ENCODE data around the gene RUNX2.
A peak's percentile ranks its signal among the peaks of the same experiment; 100 is the strongest.

RUNX2 gene

GRCh38 chr6:45587229-45588060 lies 259.3 kb downstream of the RUNX2 start:
- DNase-seq (ENCODE audit: low spot score) = no peak

GRCh38 chr6:45589367-45589766 lies 261.2 kb downstream of the RUNX2 start:
- no peak for DNase-seq (ENCODE audit: low spot score)

- DNase-seq (ENCODE audit: low spot score) = no peak
Observed at GRCh38 chr6:45590226-45590625, 262.1 kb downstream of the RUNX2 start.

- peak; percentile 47 for DNase-seq (ENCODE audit: low spot score)
Observed at GRCh38 chr6:45590696-45591184, 262.6 kb downstream of the RUNX2 start.

- no peak for DNase-seq (ENCODE audit: low spot score)
Observed at GRCh38 chr6:45591306-45591705, 263.2 kb downstream of the RUNX2 start.

GRCh38 chr6:45591890-45592289 lies 263.8 kb downstream of the RUNX2 start:
- DNase-seq (ENCODE audit: low spot score) = no peak

- DNase-seq (ENCODE audit: low spot score) = no peak
Observed at GRCh38 chr6:45592991-45593390, 264.9 kb downstream of the RUNX2 start.

- DNase-seq (ENCODE audit: low spot score) = no peak
Observed at GRCh38 chr6:45595010-45595851, 267.1 kb downstream of the RUNX2 start.

- DNase-seq (ENCODE audit: low spot score) = no peak
Observed at GRCh38 chr6:45597424-45597823, 269.3 kb downstream of the RUNX2 start.

GRCh38 chr6:45599053-45599452 lies 270.9 kb downstream of the RUNX2 start:
- no peak for DNase-seq (ENCODE audit: low spot score)

- DNase-seq (ENCODE audit: low spot score) = no peak
Observed at GRCh38 chr6:45605971-45606370, 277.8 kb downstream of the RUNX2 start.

- no peak for DNase-seq (ENCODE audit: low spot score)
Observed at GRCh38 chr6:45606831-45607400, 278.8 kb downstream of the RUNX2 start.

GRCh38 chr6:45607798-45608197 lies 279.7 kb downstream of the RUNX2 start:
- no peak for DNase-seq (ENCODE audit: low spot score)

GRCh38 chr6:45608252-45608913 lies 280.3 kb downstream of the RUNX2 start:
- no peak for DNase-seq (ENCODE audit: low spot score)

- DNase-seq (ENCODE audit: low spot score) = peak; percentile 75
Observed at GRCh38 chr6:45609141-45609638, 281.1 kb downstream of the RUNX2 start.

- no peak for DNase-seq (ENCODE audit: low spot score)
Observed at GRCh38 chr6:45610374-45610773, 282.2 kb downstream of the RUNX2 start.

GRCh38 chr6:45610832-45611231 lies 282.7 kb downstream of the RUNX2 start:
- no peak for DNase-seq (ENCODE audit: low spot score)

GRCh38 chr6:45611491-45611890 lies 283.4 kb downstream of the RUNX2 start:
- no peak for DNase-seq (ENCODE audit: low spot score)

- DNase-seq (ENCODE audit: low spot score) = peak; percentile 65
Observed at GRCh38 chr6:45613656-45614055, 285.5 kb downstream of the RUNX2 start.

GRCh38 chr6:45614488-45615285 lies 286.6 kb downstream of the RUNX2 start:
- no peak for DNase-seq (ENCODE audit: low spot score)

- DNase-seq (ENCODE audit: low spot score) = no peak
Observed at GRCh38 chr6:45616209-45616608, 288.1 kb downstream of the RUNX2 start.
